ENCODE data around the gene KIAA1191. TPM values are rescaled to one million over a fixed set of nuclear protein-coding genes. Genes with fewer than 3 reads are reported as not detected.

The KIAA1191 gene
- total RNA-seq, 1 donor from 2014 or later = 56.6 TPM

DNA sequence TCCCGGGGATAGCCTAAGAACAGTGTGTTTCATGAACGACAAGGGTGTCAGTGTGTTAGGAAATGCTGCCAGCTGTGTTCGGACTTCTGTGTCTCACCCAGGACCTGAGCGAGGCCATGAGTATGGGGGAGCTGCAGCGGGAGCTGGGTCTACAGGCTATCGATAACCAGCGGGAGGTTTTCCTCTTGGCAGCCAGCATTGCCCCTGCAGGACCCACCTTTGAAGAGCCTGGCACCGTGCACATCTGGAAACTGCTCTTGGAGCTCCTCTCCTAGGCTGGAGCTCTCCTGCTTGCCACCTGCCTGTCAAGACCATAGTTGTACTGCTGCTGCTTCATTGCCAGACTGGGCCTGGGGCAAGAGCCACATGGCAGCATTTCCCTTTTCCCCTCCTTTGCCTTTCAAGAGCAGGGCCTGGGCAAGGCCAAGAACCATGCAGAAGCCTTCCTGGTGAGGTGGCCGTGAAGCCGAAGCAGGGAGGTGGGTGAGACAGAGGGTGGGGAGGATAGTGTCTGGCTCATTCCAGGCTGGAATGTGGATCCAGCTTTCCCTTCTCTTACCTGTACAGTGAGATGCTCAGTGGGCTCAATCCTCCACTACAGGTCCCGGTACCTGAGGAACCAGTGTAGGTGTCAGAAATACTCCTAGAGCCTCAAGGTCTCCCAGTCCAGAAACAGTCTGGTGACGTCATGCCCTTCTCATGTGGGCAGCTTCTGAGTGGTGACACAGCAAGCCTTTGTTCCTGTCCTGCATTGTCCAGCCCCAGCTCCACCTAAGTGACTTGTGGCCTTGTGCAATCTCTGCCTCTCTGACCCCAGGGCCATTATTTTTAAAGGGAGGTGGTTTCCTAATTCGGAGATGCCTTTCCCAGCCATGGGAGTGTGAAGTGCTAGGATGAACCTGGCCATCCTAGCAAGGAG, 10.3 kb upstream of the KIAA1191 start:
- no peaks in the 10 kb centered on the region for H3K27me3 Mint-ChIP-seq
- ChIA-PET POLR2A (interaction anchor here (1.0 kb wide), 1 partner anchor 10 kb away, joined by 7 read pairs; the partner anchor contains the start of gene KIAA1191), CTCF (no interaction called here)
- TF ChIP-seq, protein P1, sequence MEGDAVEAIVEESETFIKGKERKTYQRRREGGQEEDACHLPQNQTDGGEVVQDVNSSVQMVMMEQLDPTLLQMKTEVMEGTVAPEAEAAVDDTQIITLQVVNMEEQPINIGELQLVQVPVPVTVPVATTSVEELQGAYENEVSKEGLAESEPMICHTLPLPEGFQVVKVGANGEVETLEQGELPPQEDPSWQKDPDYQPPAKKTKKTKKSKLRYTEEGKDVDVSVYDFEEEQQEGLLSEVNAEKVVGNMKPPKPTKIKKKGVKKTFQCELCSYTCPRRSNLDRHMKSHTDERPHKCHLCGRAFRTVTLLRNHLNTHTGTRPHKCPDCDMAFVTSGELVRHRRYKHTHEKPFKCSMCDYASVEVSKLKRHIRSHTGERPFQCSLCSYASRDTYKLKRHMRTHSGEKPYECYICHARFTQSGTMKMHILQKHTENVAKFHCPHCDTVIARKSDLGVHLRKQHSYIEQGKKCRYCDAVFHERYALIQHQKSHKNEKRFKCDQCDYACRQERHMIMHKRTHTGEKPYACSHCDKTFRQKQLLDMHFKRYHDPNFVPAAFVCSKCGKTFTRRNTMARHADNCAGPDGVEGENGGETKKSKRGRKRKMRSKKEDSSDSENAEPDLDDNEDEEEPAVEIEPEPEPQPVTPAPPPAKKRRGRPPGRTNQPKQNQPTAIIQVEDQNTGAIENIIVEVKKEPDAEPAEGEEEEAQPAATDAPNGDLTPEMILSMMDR (IDR thresholded peaks at IDR 0.05) = no peak
- peaks cover 9% of the 10 kb centered on the region for H3K4me1 Mint-ChIP-seq
- intact Hi-C loops (cut with micrococcal nuclease) = no loop called here
- no peaks in the 10 kb centered on the region for H3K9me3 Mint-ChIP-seq
- no peak for ATAC-seq (ENCODE audit: low read depth)
- no peak overlapping the region for H3K4me3 Mint-ChIP-seq
- peaks cover 42% of the 10 kb centered on the region for H3K36me3 Mint-ChIP-seq (ENCODE audit: low read depth)
- DNase-seq = no peak
- H3K27ac Mint-ChIP-seq = peak overlapping the region; percentile 56

DNA sequence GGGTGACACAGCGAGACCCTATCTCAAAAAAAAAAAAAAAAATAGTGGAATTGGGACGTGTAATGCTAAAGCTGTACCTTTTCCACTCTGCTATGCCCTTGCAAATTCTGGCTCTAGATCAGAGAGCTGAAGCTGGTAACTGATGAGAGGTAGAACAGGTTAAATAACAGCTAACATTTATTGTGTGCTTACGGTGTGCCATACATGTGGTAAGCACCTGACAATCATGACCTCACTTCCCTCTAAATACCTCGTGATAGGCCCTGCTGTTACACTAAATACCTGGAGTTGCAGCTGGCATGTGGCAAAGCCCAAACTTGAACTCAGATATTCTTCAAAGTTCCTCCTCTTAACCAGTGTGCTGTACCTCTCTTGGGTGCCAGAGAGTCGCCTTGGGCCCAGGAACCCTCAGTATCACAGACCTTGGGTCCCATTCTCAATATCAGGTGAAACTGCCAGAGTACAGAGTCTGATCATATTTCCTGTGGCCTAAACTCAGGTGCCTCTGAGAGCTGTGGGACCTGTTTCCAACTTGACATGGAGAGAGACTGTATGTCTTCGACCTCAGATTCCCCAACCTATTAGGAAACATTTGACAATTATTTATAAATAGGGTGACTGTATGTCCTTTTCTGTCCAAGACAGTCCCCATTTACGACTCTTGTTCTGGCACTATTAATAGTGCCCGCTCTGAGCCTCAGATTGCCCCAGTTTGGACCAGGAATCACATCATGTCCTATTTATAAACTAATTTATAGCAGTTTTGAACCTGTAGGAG, 8.6 kb upstream of the KIAA1191 start:
- DNase-seq (no peak), ATAC-seq (ENCODE audit: low read depth) (no peak)
- no peaks in the 10 kb centered on the region for H3K9me3 Mint-ChIP-seq
- H3K4me1 Mint-ChIP-seq = peaks cover 13% of the 10 kb centered on the region
- no peak overlapping the region for H3K27ac Mint-ChIP-seq
- POLR2A ChIA-PET = interaction anchor here (0.7 kb wide), 1 partner anchor 8 kb away, joined by 4 read pairs; no protein-coding TSS in a partner anchor
- intact Hi-C loops (cut with micrococcal nuclease) = no loop called here
- H3K4me3 Mint-ChIP-seq = no peak overlapping the region
- no peaks in the 10 kb centered on the region for H3K27me3 Mint-ChIP-seq
- CTCF ChIA-PET = no interaction called here
- TF ChIP-seq, protein P1 (IDR thresholded peaks at IDR 0.05) = no peak
- H3K36me3 Mint-ChIP-seq (ENCODE audit: low read depth) = peaks cover 42% of the 10 kb centered on the region

DNA sequence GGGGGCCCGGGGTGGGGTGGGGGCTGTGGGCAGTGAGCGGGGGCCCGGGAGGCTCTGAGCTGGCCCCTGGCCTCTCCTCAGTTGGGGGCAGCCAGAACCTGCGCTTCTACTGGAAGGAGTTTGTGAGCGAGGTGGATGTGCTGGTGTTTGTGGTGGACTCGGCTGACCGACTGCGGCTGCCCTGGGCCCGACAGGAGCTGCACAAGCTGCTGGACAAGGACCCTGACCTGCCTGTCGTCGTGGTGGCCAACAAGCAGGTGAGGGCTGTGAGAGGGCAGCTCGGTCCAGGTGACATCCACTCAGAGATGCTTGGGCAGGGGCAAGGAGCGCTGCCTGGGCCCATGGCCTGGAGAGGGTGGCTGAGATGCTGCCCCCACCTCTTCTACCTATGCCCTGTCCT, 7.2 kb upstream of the KIAA1191 start:
- Mint-ChIP-seq H3K9me3 (no peaks in the 10 kb centered on the region), H3K4me1 (peaks cover 12% of the 10 kb centered on the region), H3K36me3 (ENCODE audit: low read depth) (peaks cover 42% of the 10 kb centered on the region), H3K4me3 (no peak overlapping the region), H3K27ac (no peak overlapping the region), H3K27me3 (no peaks in the 10 kb centered on the region)
- ChIA-PET CTCF (no interaction called here), POLR2A (interaction anchor here (1.0 kb wide), 1 partner anchor 20 kb away, joined by 3 read pairs; the partner anchor contains the start of genes HIGD2A and NOP16)
- ATAC-seq (ENCODE audit: low read depth) = no peak
- TF ChIP-seq, protein P1 (IDR thresholded peaks at IDR 0.05) = no peak
- intact Hi-C loops (cut with micrococcal nuclease) = no loop called here
- DNase-seq = no peak

DNA sequence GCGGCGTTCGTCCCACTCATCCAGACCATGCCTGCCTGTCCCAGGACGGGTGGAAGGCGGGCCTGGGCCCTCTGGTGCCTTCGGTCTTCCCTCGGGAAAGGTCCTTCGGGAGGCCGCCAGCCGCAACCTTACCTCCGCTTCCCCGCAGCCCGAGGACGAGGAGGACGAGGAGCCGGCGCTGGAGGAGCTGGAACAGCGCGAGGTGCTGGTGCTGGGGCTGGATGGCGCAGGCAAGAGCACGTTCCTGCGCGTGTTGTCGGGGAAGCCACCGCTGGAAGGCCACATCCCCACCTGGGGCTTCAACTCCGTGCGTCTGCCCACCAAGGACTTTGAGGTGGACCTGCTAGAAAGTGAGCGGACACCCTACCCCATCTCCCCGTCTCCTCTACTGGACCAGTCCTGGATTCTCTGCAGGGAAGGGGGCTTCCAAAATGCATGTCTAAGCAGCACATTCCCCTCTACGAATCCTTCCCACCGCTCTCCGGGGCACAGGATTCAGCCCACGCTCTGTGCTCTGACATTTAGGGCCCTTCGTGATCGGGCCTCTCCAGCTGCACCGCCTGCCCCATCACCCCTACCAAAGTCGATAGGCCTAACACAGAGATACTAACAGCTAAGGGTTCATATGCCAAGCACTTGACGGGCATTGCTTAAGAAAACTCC, 4.8 kb upstream of the KIAA1191 start:
- CTCF ChIA-PET = no interaction called here

More for the DNA sequence above, 4.8 kb upstream of the KIAA1191 start:
- intact Hi-C loops (cut with micrococcal nuclease) = no loop called here
- Mint-ChIP-seq H3K27ac (no peak overlapping the region), H3K9me3 (no peaks in the 10 kb centered on the region), H3K4me3 (peak overlapping the region; percentile 75), H3K36me3 (ENCODE audit: low read depth) (peaks cover 39% of the 10 kb centered on the region), H3K27me3 (no peaks in the 10 kb centered on the region), H3K4me1 (peaks cover 16% of the 10 kb centered on the region)
- TF ChIP-seq, protein P1 (IDR thresholded peaks at IDR 0.05) = no peak
- POLR2A ChIA-PET = interaction anchor here (0.7 kb wide), 1 partner anchor 38 kb away, joined by 6 read pairs; no protein-coding TSS in a partner anchor
- DNase-seq (no peak), ATAC-seq (ENCODE audit: low read depth) (no peak)
